Trophoblast cell (in vitro differentiated cells and primary cell): ENCODE measurements around the gene DDX28.
"Not testable (repeated sequence)": the region's sequence is repeated elsewhere in the genome, so short reads cannot be mapped to it uniquely, and the experiment has no call there.

Experiments used
- DNase-seq, 2 donors: peaks; one replicate each; pipeline ENCODE4 v3.0.0-alpha.2; 2016
- H2AFZ ChIP-seq: 2 replicates; pipeline ENCODE4 v1.6.1; 2013; ENCODE audit warnings: low read length, moderate library complexity, mild to moderate bottlenecking; ENCODE audit not compliant: insufficient read depth, poor library complexity
- H2AK5ac ChIP-seq: 2 replicates; pipeline ENCODE4 v1.6.1; 2013; ENCODE audit warnings: mild to moderate bottlenecking, low read length
- H2BK120ac ChIP-seq: 2 replicates; pipeline ENCODE4 v1.6.1; 2013; ENCODE audit warnings: low read length, mild to moderate bottlenecking, moderate library complexity; ENCODE audit not compliant: insufficient read depth, poor library complexity
- H2BK12ac ChIP-seq: 2 replicates; pipeline ENCODE4 v1.6.1; 2013; ENCODE audit warnings: mild to moderate bottlenecking, low read length, moderate library complexity
- H2BK5ac ChIP-seq: 2 replicates; pipeline ENCODE4 v1.6.1; 2013; ENCODE audit warnings: low read length, low read depth, moderate library complexity, mild to moderate bottlenecking; ENCODE audit not compliant: poor library complexity
- H3K14ac ChIP-seq: 2 replicates; pipeline ENCODE4 v1.6.1; 2013; ENCODE audit warnings: mild to moderate bottlenecking, low read length
- H3K18ac ChIP-seq: 2 replicates; pipeline ENCODE4 v1.6.1; 2013; ENCODE audit warnings: mild to moderate bottlenecking, low read length
- H3K23ac ChIP-seq: 2 replicates; pipeline ENCODE4 v1.6.1; 2013; ENCODE audit warnings: low read length
- H3K27ac ChIP-seq: 2 replicates; pipeline ENCODE4 v1.5.1; 2013; ENCODE audit warnings: low read depth, mild to moderate bottlenecking, inconsistent platforms, low read length, moderate library complexity
- H3K27me3 ChIP-seq: 2 replicates; pipeline ENCODE4 v1.6.1; 2013; ENCODE audit warnings: inconsistent platforms, mild to moderate bottlenecking, low read length, moderate library complexity; ENCODE audit not compliant: insufficient read depth
- H3K36me3 ChIP-seq, 2 experiments: 1 replicate in 1 of 2; 2 replicates in 1 of 2; pipeline ENCODE4 v1.6.1; 2013; ENCODE audit warnings: low read length in 2 of 2, mild to moderate bottlenecking in 2 of 2, moderate library complexity in 1 of 2; ENCODE audit not compliant: insufficient read depth in 2 of 2, control insufficient read depth in 1 of 2
- H3K4ac ChIP-seq: 2 replicates; pipeline ENCODE4 v1.6.1; 2013; ENCODE audit warnings: low read depth, mild to moderate bottlenecking, low read length, moderate library complexity
- H3K4me1 ChIP-seq, 2 experiments: 1 replicate in 1 of 2; 2 replicates in 1 of 2; pipeline ENCODE4 v1.6.1; 2013; ENCODE audit warnings: low read length in 2 of 2, mild to moderate bottlenecking in 2 of 2, moderate library complexity in 1 of 2; ENCODE audit not compliant: insufficient read depth in 2 of 2, control insufficient read depth in 1 of 2
- H3K4me2 ChIP-seq: 2 replicates; pipeline ENCODE4 v1.6.1; 2013; ENCODE audit warnings: inconsistent platforms, mild to moderate bottlenecking, low read length, moderate library complexity
- H3K4me3 ChIP-seq: 2 replicates; pipeline ENCODE4 v1.5.1; 2013; ENCODE audit warnings: mild to moderate bottlenecking, low read depth, low read length, inconsistent platforms
- H3K79me1 ChIP-seq: one replicate; pipeline ENCODE4 v1.6.1; 2013; ENCODE audit warnings: low read length
- H3K79me2 ChIP-seq: 2 replicates; pipeline ENCODE4 v1.6.1; 2013; ENCODE audit warnings: low read length, mild to moderate bottlenecking; ENCODE audit not compliant: control insufficient read depth, insufficient read depth, poor library complexity
- H3K9ac ChIP-seq: 2 replicates; pipeline ENCODE4 v1.6.1; 2013; ENCODE audit warnings: mild to moderate bottlenecking, low read length
- H3K9me3 ChIP-seq: 2 replicates; pipeline ENCODE4 v1.6.1; 2013; ENCODE audit warnings: low read depth, mild to moderate bottlenecking, control low read depth, inconsistent platforms, low read length; ENCODE audit not compliant: insufficient read depth
- H4K12ac ChIP-seq: 2 replicates; pipeline ENCODE4 v1.6.1; 2013; ENCODE audit warnings: low read depth, mild to moderate bottlenecking, low read length, moderate library complexity
- H4K8ac ChIP-seq: 2 replicates; pipeline ENCODE4 v1.6.1; 2013; ENCODE audit warnings: low read depth, mild to moderate bottlenecking, low read length, moderate library complexity
- H4K91ac ChIP-seq: one replicate; pipeline ENCODE4 v1.6.1; 2013; ENCODE audit warnings: low read depth, mild to moderate bottlenecking, low read length, moderate library complexity
- WGBS: extraction: QIAGEN DNeasy Blood & Tissue Kit; methylation state at CpG from one replicate; pipeline ENCODE4 v1.1.7; 2013; ENCODE audit warnings: missing lambda C conversion rate; ENCODE audit not compliant: insufficient read length, insufficient coverage; ENCODE audit errors: extremely low coverage; 5-methylcytosine and 5-hydroxymethylcytosine counted together

Gene DDX28

DNA sequence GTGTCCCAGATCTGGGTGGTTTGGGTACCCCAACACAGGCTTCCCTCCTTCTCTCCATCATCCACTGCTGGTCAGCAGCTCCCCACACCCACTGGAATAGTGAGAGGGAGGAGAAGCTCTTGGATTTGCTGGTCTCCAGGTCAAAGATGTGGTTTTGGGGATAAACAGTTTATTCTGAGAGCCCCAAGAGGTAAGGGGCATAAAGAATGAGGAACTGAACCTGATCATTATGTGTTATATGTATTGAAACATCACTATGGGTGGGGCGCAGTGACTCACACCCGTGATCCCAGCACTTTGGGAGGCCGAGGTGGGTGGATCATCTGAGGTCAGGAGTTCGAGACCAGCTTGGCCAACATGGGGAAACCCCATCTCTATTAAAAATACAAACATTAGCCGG lies 27.6 kb downstream of the DDX28 start:
- no peaks in the 10 kb centered on the region for H3K27me3 ChIP-seq
- no peak overlapping the region for H3K23ac ChIP-seq
- no peak overlapping the region for H4K91ac ChIP-seq
- no peak overlapping the region for H3K4ac ChIP-seq
- H3K36me3 ChIP-seq, result no peaks in the 10 kb centered on the region
- H2BK5ac ChIP-seq, result no peak overlapping the region
- DNase-seq, result no peak
- H2AFZ ChIP-seq, result no peak overlapping the region
- H3K4me1 ChIP-seq, result peaks cover 3 to 5% of the 10 kb centered on the region in 2 experiments
- H3K4me3 ChIP-seq, result no peak overlapping the region
- no peak overlapping the region for H3K27ac ChIP-seq
- no peak overlapping the region for H3K9ac ChIP-seq
- no peak overlapping the region for H4K12ac ChIP-seq
- no peaks in the 10 kb centered on the region for H3K9me3 ChIP-seq
- H2BK120ac ChIP-seq, result no peak overlapping the region
- no peak overlapping the region for H3K14ac ChIP-seq
- no peak overlapping the region for H3K4me2 ChIP-seq
- WGBS, result no CpG with 5 or more reads among the region's 5 CpGs
- no peak overlapping the region for H2BK12ac ChIP-seq
- no peak overlapping the region for H3K18ac ChIP-seq
- H4K8ac ChIP-seq, result no peak overlapping the region
- peaks cover 1% of the 10 kb centered on the region for H3K79me2 ChIP-seq
- no peak overlapping the region for H2AK5ac ChIP-seq
- peaks cover 2% of the 10 kb centered on the region for H3K79me1 ChIP-seq

DNA sequence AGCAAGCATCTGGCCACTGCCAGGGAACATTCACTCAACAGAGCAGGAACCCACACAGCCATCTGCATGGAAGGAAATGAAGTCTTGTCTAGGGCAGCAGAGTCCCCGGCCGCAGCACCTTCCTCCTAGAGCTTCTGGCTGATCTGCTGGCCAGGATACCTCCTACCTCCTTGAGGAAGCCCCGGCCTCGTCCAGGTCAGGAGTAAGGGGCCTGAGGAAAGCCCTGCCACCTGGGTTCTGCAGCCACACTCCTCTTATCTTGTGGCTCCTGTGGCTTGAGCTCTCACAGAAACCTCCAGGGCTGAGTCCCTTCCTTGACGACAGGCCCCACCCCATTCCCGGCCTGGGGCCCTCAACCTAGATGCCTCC lies 29.0 kb downstream of the DDX28 start:
- not testable (repeated sequence) for H3K27me3 ChIP-seq, H3K79me1 ChIP-seq, H3K79me2 ChIP-seq, H3K18ac ChIP-seq, H3K14ac ChIP-seq, H3K4me2 ChIP-seq, DNase-seq, H3K23ac ChIP-seq, H2BK120ac ChIP-seq, H3K4me1 ChIP-seq, H4K12ac ChIP-seq, H3K36me3 ChIP-seq, H3K4me3 ChIP-seq, H3K27ac ChIP-seq, H3K9me3 ChIP-seq, H3K9ac ChIP-seq, H2AFZ ChIP-seq, H2BK12ac ChIP-seq, H3K4ac ChIP-seq, H2AK5ac ChIP-seq, H2BK5ac ChIP-seq
- Histone ChIP-seq H4K91ac (peak overlapping the region; percentile 60), H4K8ac (peak overlapping the region; percentile 82)
- no CpG with 5 or more reads among the region's 6 CpGs for WGBS

DNA sequence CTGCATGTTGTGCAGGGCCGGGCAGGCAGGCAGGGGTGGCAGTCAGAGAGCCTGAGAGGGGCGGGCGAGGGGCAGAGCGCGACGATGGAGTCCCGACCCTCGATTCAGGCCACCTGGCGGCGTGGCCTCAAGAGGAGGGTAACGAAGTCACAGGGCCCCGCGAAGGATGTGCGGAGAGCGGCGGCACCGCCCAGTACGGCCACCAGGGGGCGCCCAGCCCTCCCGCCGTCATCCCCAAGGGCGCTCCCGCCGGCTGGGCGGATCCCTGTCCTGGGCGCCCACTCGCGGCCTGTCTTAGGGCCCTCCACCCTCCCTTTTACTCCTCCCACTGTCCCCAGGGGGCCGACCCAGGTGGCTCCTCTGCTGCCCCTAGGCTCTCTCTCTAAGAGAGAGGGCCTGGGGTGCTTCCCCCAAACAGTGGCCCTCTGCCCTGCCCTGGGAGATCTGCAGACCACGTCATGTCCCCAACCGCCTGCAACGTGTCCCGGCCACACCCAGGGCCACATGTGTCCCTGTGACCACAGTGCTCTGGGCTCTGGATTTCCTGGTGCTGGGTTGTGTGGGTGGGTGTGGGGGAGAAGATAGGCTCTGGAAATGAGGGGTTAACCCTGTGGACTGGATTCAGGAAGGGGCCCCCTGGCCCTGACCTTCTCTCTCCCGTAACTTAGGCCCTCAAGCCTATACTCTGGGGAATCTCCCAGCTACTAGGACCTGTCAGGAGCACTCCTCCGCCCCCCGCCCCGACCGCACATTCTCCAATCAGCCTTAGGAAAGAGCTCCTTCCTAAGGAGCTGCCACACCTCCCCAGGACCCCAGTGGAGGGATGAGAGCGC lies 29.6 kb downstream of the DDX28 start:
- no peak overlapping the region for H3K18ac ChIP-seq
- peak; percentile 61 to 84 for DNase-seq
- H3K27ac ChIP-seq, result no peak overlapping the region
- peak overlapping the region; percentile 65 for H2AFZ ChIP-seq
- peak overlapping the region; percentile 60 for H4K91ac ChIP-seq
- H3K9ac ChIP-seq, result no peak overlapping the region
- H3K4ac ChIP-seq, result no peak overlapping the region
- no CpG with 5 or more reads among the region's 39 CpGs for WGBS
- H2BK120ac ChIP-seq, result peak overlapping the region; percentile 26
- no peak overlapping the region for H2BK5ac ChIP-seq
- no peaks in the 10 kb centered on the region for H3K36me3 ChIP-seq
- peak overlapping the region; percentile 37 for H3K4me2 ChIP-seq
- H3K4me3 ChIP-seq, result no peak overlapping the region
- H3K9me3 ChIP-seq, result no peaks in the 10 kb centered on the region
- peak overlapping the region; percentile 45 for H3K14ac ChIP-seq
- no peak overlapping the region for H3K23ac ChIP-seq
- H4K12ac ChIP-seq, result peak overlapping the region; percentile 61
- peak overlapping the region; percentile 82 for H4K8ac ChIP-seq
- peak overlapping the region; percentile 79 for H2AK5ac ChIP-seq
- peaks cover 3 to 5% of the 10 kb centered on the region in 2 experiments for H3K4me1 ChIP-seq
- peaks cover 1% of the 10 kb centered on the region for H3K79me2 ChIP-seq
- H2BK12ac ChIP-seq, result no peak overlapping the region
- peaks cover 2% of the 10 kb centered on the region for H3K79me1 ChIP-seq
- no peaks in the 10 kb centered on the region for H3K27me3 ChIP-seq

DNA sequence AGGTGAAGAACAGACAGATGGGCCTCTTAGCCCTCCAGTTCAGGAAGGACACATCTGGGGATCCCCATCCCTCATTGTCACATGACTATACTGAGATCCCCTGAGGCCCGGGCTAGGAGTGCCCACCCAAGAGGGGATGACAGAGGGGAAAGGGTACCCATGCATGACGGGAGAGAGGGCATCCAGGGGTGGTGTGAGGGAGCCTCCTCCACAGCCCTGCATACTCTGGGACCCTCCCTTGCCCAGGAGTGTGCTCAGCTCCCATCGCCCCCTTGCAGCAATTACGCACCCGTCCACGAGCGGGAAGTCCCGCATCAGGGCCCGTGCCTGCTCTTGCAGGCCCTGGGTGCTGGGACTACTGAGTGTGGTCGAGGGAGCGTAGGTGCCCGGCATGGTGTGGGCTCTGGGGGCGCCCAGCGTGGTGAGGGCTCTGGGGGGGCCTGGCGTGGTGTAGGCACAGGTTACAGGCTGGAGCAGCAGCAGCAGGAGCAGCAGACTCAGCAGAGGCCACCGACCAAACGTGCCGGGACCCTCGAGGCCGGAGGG lies 30.3 kb downstream of the DDX28 start:
- no peak overlapping the region for H4K12ac ChIP-seq
- H3K9me3 ChIP-seq, result no peaks in the 10 kb centered on the region
- no peak overlapping the region for H3K4me3 ChIP-seq
- peaks cover 1% of the 10 kb centered on the region for H3K79me2 ChIP-seq
- no peak overlapping the region for H4K91ac ChIP-seq
- no peak overlapping the region for H3K23ac ChIP-seq
- peaks cover 2% of the 10 kb centered on the region for H3K79me1 ChIP-seq
- peaks cover 3 to 5% of the 10 kb centered on the region in 2 experiments for H3K4me1 ChIP-seq
- no peak overlapping the region for H2AFZ ChIP-seq
- no peak for DNase-seq
- H3K27me3 ChIP-seq, result no peaks in the 10 kb centered on the region
- no peak overlapping the region for H3K14ac ChIP-seq
- no peak overlapping the region for H2AK5ac ChIP-seq
- no CpG with 5 or more reads among the region's 20 CpGs for WGBS
- H4K8ac ChIP-seq, result peak overlapping the region; percentile 1
- no peak overlapping the region for H3K27ac ChIP-seq
- H3K36me3 ChIP-seq, result no peaks in the 10 kb centered on the region
- H3K4me2 ChIP-seq, result no peak overlapping the region
- no peak overlapping the region for H2BK12ac ChIP-seq
- H3K4ac ChIP-seq, result no peak overlapping the region
- H3K18ac ChIP-seq, result no peak overlapping the region
- H2BK5ac ChIP-seq, result no peak overlapping the region
- no peak overlapping the region for H2BK120ac ChIP-seq
- H3K9ac ChIP-seq, result no peak overlapping the region
